ENCODE data around the gene LYRM2. TPM values are rescaled to one million over a fixed set of nuclear protein-coding genes. Genes with fewer than 3 reads are reported as not detected.
A peak's percentile ranks its signal among the peaks of the same experiment; 100 is the strongest.

Gene LYRM2
- total and polyA plus RNA-seq, 9 of the 15 experiments (the other 6 are each of a cell fraction or from before 2014, with no cell fraction given): 13.9 to 115 (median 42.9) TPM

- TF ChIP-seq MAX (CRISPR knock-in tag; IDR thresholded peaks at IDR 0.05) (peak; percentile 31; the same call in 1 of the 2 replicates), RFX1 (IDR thresholded peaks at IDR 0.05) (peak; percentile 92), CHAMP1 (IDR thresholded peaks at IDR 0.05) (no peak)
These were observed at the start of gene LYRM2 (continued) for GRCh38 chr6:89638320-89639195.

- no peaks in the 10 kb centered on the region for H4K20me1 ChIP-seq (replicated peaks; ENCODE audit: control insufficient read depth, insufficient read depth, low read length)
- 77% methylated on average over 2 of the region's 2 CpGs for WGBS (ENCODE audit: insufficient coverage, low coverage, missing lambda C conversion rate)
- H3K4me1 ChIP-seq (replicated peaks in 1 of 2; ENCODE audit: control insufficient read depth in 2 of 2, insufficient read depth in 2 of 2, low read length in 2 of 2): no peaks in the 10 kb centered on the region
- no peak overlapping the region for H2AFZ ChIP-seq (ENCODE audit: low read depth, low read length)
- TF ChIP-seq ZKSCAN1 (IDR thresholded peaks at IDR 0.05; ENCODE audit: low read depth, low read length) (no peak), JUN (IDR thresholded peaks at IDR 0.05; ENCODE audit: borderline replicate concordance, low read depth, low read length) (no peak), JUN (CRISPR knock-in tag; IDR thresholded peaks at IDR 0.05; ENCODE audit: borderline replicate concordance) (no peak), CEBPG (CRISPR knock-in tag; IDR thresholded peaks at IDR 0.05) (no peak), CEBPG (tag; conservative IDR thresholded peaks at IDR 0.05 in 1 of 2, IDR thresholded peaks at IDR 0.05 in 1 of 2) (no peak), FOS (IDR thresholded peaks at IDR 0.05; ENCODE audit: extremely low read depth, insufficient read length) (no peak)
- no TSS peak for BruUV-seq (replicated peaks)
- DNase-seq (ENCODE audit: extremely low read depth in 1 of 4, low spot score in 3 of 4) (no peak), ATAC-seq (no peak), FAIRE-seq (no peak)
- H3K36me3 ChIP-seq (ENCODE audit: control insufficient read depth, insufficient read depth, low read length): peaks cover 100% of the 10 kb centered on the region
- H3K79me2 ChIP-seq (ENCODE audit: control insufficient read depth, insufficient read depth, low read length): no peaks in the 10 kb centered on the region
- POLR2A ChIA-PET: interaction anchor here (1.4 kb wide), 1 partner anchor 10 kb away, joined by 7 read pairs; no protein-coding TSS in a partner anchor
- H3K27me3 ChIP-seq (ENCODE audit: control insufficient read depth in 2 of 2, insufficient read depth in 2 of 2, low read length in 2 of 2): no peaks in the 10 kb centered on the region
- no peak overlapping the region for H3K4me2 ChIP-seq (ENCODE audit: insufficient read depth, low read length)
- H3K27ac ChIP-seq (ENCODE audit: extremely low read depth, low read depth, low read length): no peak overlapping the region
- intact Hi-C loops (cut with micrococcal nuclease): no loop called here
- H3K9me1 ChIP-seq (ENCODE audit: control insufficient read depth, insufficient read depth, low read length): no peaks in the 10 kb centered on the region
- H3K9me3 ChIP-seq (replicated peaks; ENCODE audit: control insufficient read depth, insufficient read depth, low read depth, low read length): no peaks in the 10 kb centered on the region
- in situ Hi-C loops (cut with MboI): no loop called here
- CTCF ChIA-PET (ENCODE audit: low intra/inter-chr PET ratio): no interaction called here
- no peak overlapping the region for H3K4me3 ChIP-seq
- no peak overlapping the region for H3K9ac ChIP-seq (ENCODE audit: insufficient read depth in 1 of 2, low read depth in 2 of 2, low read length in 2 of 2)
These were observed 49.8 kb upstream of the LYRM2 start for GRCh38 chr6:89688328-89688727.

All from K562 (cell line).